Lower leg skin (tissue), 4 donors: ENCODE results near the gene ACTL8. TPM values are rescaled to one million over a fixed set of nuclear protein-coding genes. Genes with fewer than 3 reads are reported as not detected.

Experiments
- DNase-seq, 2 donors: peaks; one replicate each; pipeline ENCODE4 v3.0.0-alpha.2; 2019; ENCODE audit warnings: low spot score in 2 of 2
- H3K4me3 ChIP-seq: fragments of 200-600 bp; sonication (generic); 2 replicates; pipeline ENCODE4 v1.5.1; 2017; ENCODE audit warnings: mild to moderate bottlenecking, low read depth; ENCODE audit not compliant: poor library complexity, severe bottlenecking
- POLR2A ChIP-seq, 2 donors: fragments of 450-650 bp; IDR thresholded peaks; one replicate each; pipeline ENCODE4 v1.6.1; 2016 to 2017; ENCODE audit warnings: antibody characterized with exemption in 2 of 2, mild to moderate bottlenecking in 1 of 2, moderate library complexity in 1 of 2
- WGBS, 2 donors: methylation state at CpG; one replicate each; pipeline ENCODE4 v1.1.5; 2018; 5-methylcytosine and 5-hydroxymethylcytosine counted together
- intact Hi-C: fragments of 100-400 bp; cut with DNase I; formaldehyde crosslinking; loops from one replicate; pipeline ENCODE4 v1.15.0; 2023; ENCODE audit warnings: low total_unique reads
- total RNA-seq, 4 donors: library from RNA; depleted of rRNA; stranded (reverse); fragments of >200 nt; gene quantifications; one replicate each; pipeline ENCODE4 v1.1.0, GENCODE V29; 2016
- TF ChIP-seq, protein P1 (sequence below), 3 donors: fragments of 450-650 bp; IDR thresholded peaks; one replicate each; pipeline ENCODE4 v1.5.1; 2016; ENCODE audit warnings: antibody characterized with exemption in 3 of 3, mild to moderate bottlenecking in 3 of 3, moderate library complexity in 2 of 3

The ACTL8 gene
- total RNA-seq, 4 donors from 2014 or later: not detected

- no peak for TF ChIP-seq POLR2A (IDR thresholded peaks at IDR 0.05)
- TF ChIP-seq, protein P1, sequence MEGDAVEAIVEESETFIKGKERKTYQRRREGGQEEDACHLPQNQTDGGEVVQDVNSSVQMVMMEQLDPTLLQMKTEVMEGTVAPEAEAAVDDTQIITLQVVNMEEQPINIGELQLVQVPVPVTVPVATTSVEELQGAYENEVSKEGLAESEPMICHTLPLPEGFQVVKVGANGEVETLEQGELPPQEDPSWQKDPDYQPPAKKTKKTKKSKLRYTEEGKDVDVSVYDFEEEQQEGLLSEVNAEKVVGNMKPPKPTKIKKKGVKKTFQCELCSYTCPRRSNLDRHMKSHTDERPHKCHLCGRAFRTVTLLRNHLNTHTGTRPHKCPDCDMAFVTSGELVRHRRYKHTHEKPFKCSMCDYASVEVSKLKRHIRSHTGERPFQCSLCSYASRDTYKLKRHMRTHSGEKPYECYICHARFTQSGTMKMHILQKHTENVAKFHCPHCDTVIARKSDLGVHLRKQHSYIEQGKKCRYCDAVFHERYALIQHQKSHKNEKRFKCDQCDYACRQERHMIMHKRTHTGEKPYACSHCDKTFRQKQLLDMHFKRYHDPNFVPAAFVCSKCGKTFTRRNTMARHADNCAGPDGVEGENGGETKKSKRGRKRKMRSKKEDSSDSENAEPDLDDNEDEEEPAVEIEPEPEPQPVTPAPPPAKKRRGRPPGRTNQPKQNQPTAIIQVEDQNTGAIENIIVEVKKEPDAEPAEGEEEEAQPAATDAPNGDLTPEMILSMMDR (IDR thresholded peaks at IDR 0.05): no peak
- intact Hi-C loops: no loop called here
- no peak overlapping the region for H3K4me3 ChIP-seq
- DNase-seq: peak in 1 of 2 donors; percentile 21
- WGBS, 2 donors: 64 to 71% methylated on average over 7 of the region's 7 CpGs
Measured at GRCh38 chr1:17791480-17791879, 36.3 kb downstream of the ACTL8 start.

GRCh38 chr1:17792421-17792820 lies 37.3 kb downstream of the ACTL8 start:
- TF ChIP-seq, protein P1 (IDR thresholded peaks at IDR 0.05): no peak
- TF ChIP-seq POLR2A (IDR thresholded peaks at IDR 0.05): no peak
- no peak overlapping the region for H3K4me3 ChIP-seq
- no peak for DNase-seq
- intact Hi-C loops: no loop called here
- 83 to 87% methylated on average over 6 of the region's 6 CpGs for whole genome bisulfite sequencing, 2 donors

DNA sequence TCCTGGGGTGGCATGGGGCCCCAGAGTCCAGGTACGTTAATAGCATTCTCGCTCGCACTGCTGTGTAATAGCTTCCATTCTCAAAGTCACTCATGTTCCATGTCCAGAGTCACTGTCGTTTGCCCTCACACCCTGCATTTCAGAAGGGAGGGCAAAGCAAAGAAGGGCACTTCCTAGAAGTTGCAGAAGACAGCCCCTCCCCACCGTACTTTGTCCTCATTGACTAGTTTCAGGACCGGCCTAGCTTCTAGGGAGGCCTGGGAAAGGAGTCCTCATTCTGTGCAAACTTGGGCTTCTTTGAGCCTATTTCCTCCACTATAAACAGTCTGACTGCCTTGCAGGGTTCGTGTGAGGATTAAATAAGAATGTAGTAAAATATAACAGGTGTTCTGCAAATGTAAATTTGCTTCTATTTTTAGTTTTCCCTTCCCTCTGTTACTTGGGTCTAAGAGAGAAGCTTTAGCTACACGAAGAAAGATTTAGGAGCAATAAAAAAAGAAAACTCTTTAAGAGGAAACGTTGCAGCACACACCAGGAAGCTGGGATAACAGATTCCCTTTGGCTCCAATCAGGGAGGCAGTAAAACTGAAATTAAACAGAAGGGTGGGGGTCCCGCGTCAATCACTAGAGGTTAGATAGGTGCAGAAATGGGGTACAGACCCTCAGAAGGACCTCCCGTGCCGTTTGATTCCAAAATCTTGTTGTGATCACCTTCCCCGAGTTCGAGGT lies 40.1 kb downstream of the ACTL8 start:
- H3K4me3 ChIP-seq: no peak overlapping the region
- 50% methylated on average over 15 of the region's 15 CpGs for WGBS, 2 donors
- TF ChIP-seq, protein P1 (IDR thresholded peaks at IDR 0.05): no peak
- TF ChIP-seq POLR2A (IDR thresholded peaks at IDR 0.05): no peak
- DNase-seq: peak in 1 of 2 donors; percentile 48
- intact Hi-C loops: no loop called here

DNA sequence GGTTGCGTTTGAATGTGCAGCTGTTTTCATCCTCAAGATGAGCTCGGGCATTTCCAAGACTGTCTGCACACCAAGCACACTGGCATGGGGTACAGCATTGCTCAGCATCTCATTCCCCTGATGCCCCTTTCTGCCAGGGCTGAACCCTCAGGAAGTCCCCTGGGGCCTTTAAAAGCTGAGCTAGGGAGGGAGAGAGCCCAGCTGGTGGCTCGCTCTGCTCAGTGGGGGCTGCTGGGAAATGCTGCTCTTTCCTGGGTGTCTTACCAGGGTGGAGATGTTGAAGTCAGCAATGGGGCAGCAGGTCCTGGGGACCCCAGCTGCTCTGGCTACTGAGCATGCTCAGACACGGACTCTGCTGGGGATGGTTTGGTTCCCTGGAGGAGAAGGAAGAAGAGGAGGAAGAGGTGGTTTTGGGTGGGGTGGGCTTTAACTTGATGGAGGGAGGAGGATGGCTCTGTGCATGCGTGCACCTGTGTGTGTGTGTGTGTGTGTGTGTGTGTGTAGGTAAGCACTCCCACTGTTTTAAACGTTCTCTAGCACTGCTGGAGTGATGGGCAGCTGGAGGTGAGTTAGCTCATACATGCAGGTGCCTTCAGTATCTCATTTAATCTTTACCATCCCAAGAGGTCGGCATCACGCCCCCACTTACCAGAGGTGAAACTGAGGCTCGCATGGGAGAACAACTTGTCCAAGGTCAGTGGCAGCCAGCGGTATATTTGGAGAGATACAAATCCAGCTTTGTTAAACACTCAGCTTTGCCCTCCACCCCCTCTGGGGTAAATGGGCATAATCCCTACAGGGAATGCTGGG lies 40.9 kb downstream of the ACTL8 start:
- no peak overlapping the region for H3K4me3 ChIP-seq
- 59 to 69% methylated on average over 10 of the region's 10 CpGs for WGBS, 2 donors

DNA sequence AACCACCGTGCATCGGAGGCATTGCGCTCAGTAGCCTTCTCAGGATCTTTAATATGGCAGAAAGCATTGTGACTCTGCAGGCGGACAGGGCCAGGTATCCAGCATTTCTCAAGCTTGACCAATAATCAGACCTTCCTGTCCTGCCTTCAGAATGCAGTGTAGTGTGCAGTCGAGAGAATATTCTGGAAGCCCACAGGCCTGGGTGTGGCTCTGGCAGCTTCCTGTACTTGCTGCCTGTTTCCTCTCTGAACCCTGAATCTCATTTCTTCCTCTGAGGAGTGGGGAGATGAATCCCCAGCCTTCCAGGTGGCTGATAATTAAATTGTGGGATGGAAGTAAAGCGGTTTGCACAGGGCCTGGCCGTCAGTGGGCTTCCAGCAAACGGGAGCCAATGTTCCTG lies 42.3 kb downstream of the ACTL8 start:
- peak in 1 of 2 donors; percentile 63 for DNase-seq
- intact Hi-C loops: no loop called here
- TF ChIP-seq, protein P1 (IDR thresholded peaks at IDR 0.05): no peak
- TF ChIP-seq POLR2A (IDR thresholded peaks at IDR 0.05): no peak
- no peak overlapping the region for H3K4me3 ChIP-seq
- 64 to 66% methylated on average over 8 of the region's 8 CpGs for WGBS, 2 donors

More for the DNA sequence above, 40.9 kb downstream of the ACTL8 start:
- no peak for TF ChIP-seq POLR2A (IDR thresholded peaks at IDR 0.05)
- TF ChIP-seq, protein P1 (IDR thresholded peaks at IDR 0.05): no peak
- intact Hi-C loops: no loop called here
- DNase-seq: peak in 1 of 2 donors; percentile 45
